PC-9 (cell line): ENCODE results near the gene ZC3H6.

Source experiments
- CTCF ChIP-seq: fragments of 200-600 bp; sonication (generic); conservative IDR thresholded peaks from 2 replicates; pipeline ENCODE4 v1.6.1; 2017; ENCODE audit warnings: mixed run types, antibody characterized with exemption, mild to moderate bottlenecking, moderate library complexity
- EZH2 ChIP-seq: fragments of 200-600 bp; sonication (generic); IDR thresholded peaks from 2 replicates; pipeline ENCODE4 v1.8.0; 2017; ENCODE audit warnings: antibody characterized with exemption, low read depth

- TF ChIP-seq CTCF: no peak
- TF ChIP-seq EZH2: no peak
Measured at GRCh38 chr2:112243233-112243632, 32.2 kb upstream of the ZC3H6 start.
